DMS79 treated with DMSO at 0.1 percent for 48 hours (cell line): ENCODE results near the gene MRPS21.

ENCODE experiments used
- DNase-seq: peaks from one replicate; lab custom pipeline; 2025; lab: John Stamatoyannopoulos, UW

Gene MRPS21

GRCh38 chr1:150293433-150294253 is at the start of gene MRPS21:
MRPS21 (plus strand) TSS chr1:150293861; CDS start chr1:150294367, 506 bp downstream.
- peak; percentile 92 for DNase-seq

GRCh38 chr1:150249936-150250335 is 43.7 kb upstream of the MRPS21 start:
- no peak for DNase-seq

GRCh38 chr1:150256198-150256553 is 37.5 kb upstream of the MRPS21 start:
- no peak for DNase-seq

GRCh38 chr1:150256554-150257341 is 36.9 kb upstream of the MRPS21 start:
- no peak for DNase-seq

- peak; percentile 74 for DNase-seq
Measured at GRCh38 chr1:150257624-150258585, 35.8 kb upstream of the MRPS21 start, which contains the start of gene CA14. CA14 (plus strand) TSS chr1:150257774; CDS start chr1:150258129, 355 bp downstream.

GRCh38 chr1:150259217-150259616 is 34.4 kb upstream of the MRPS21 start:
- DNase-seq: peak; percentile 21

GRCh38 chr1:150259758-150260669 is 33.6 kb upstream of the MRPS21 start:
- DNase-seq: peak; percentile 96

GRCh38 chr1:150261367-150261766 is 32.3 kb upstream of the MRPS21 start:
- no peak for DNase-seq

- no peak for DNase-seq
Measured at GRCh38 chr1:150262388-150263320, 31.0 kb upstream of the MRPS21 start.

GRCh38 chr1:150263549-150263948 is 30.1 kb upstream of the MRPS21 start:
- no peak for DNase-seq

GRCh38 chr1:150267896-150268295 is 25.8 kb upstream of the MRPS21 start:
- no peak for DNase-seq

- no peak for DNase-seq
Measured at GRCh38 chr1:150268340-150268704, 25.3 kb upstream of the MRPS21 start.

- peak; percentile 92 for DNase-seq
Measured at GRCh38 chr1:150268705-150269403, 24.8 kb upstream of the MRPS21 start, which contains the start of gene APH1A. APH1A (minus strand) TSS chr1:150269016; CDS start chr1:150268810, 206 bp downstream.

- DNase-seq: no peak
Measured at GRCh38 chr1:150269451-150269850, 24.2 kb upstream of the MRPS21 start.

GRCh38 chr1:150271291-150271959 is 22.2 kb upstream of the MRPS21 start:
- DNase-seq: no peak

GRCh38 chr1:150273311-150273710 is 20.4 kb upstream of the MRPS21 start:
- DNase-seq: no peak

GRCh38 chr1:150280138-150280707 is 13.4 kb upstream of the MRPS21 start:
- no peak for DNase-seq

- peak; percentile 81 for DNase-seq
Measured at GRCh38 chr1:150281221-150281757, 12.4 kb upstream of the MRPS21 start.
